AG04450 (cell line): ENCODE results near the gene KHK. TPM values are rescaled to one million over a fixed set of nuclear protein-coding genes. Genes with fewer than 3 reads are reported as not detected.

Experiments used
- CTCF ChIA-PET: fragments of 300-600, 350-600 bp; formaldehyde crosslinking; extraction: SDS; loops from one replicate; lab custom pipeline; 2022; ENCODE audit warnings: antibody characterized with exemption, inconsistent platforms; lab: Charles Lee
- POLR2A ChIA-PET: fragments of 350-600 bp; formaldehyde crosslinking; extraction: SDS; loops from one replicate; lab custom pipeline; 2021; ENCODE audit warnings: antibody characterized with exemption, inconsistent platforms; lab: Yijun Ruan, JAX
- DNase-seq: peaks from one replicate; pipeline ENCODE4 v3.0.0-alpha.2; 2011; ENCODE audit warnings: low read depth, low spot score
- H3K27ac ChIP-seq: one replicate; pipeline ENCODE4 v1.5.1; 2012; ENCODE audit warnings: low read depth, low read length, control low read depth
- H3K27me3 ChIP-seq: one replicate; pipeline ENCODE4 v1.6.0; 2012; ENCODE audit warnings: low read length; ENCODE audit not compliant: control insufficient read depth, insufficient read depth
- H3K4me3 ChIP-seq: 2 replicates; pipeline ENCODE4 v1.5.1; 2011; ENCODE audit warnings: mild to moderate bottlenecking, low read depth, low read length, control low read depth
- H3K9me3 ChIP-seq: 2 replicates; pipeline ENCODE4 v1.5.1; 2012; ENCODE audit warnings: low read length; ENCODE audit not compliant: control insufficient read depth, insufficient read depth
- polyA plus RNA-seq: library from polyadenylated mRNA; depleted of rRNA; stranded (reverse); fragments of >200 nt; gene quantifications from 2 replicates; pipeline ENCODE4 v1.2.3, GENCODE V29; 2011
- TF ChIP-seq, protein P1 (sequence below): IDR thresholded peaks from 2 replicates; pipeline ENCODE4 v1.5.1; 2011; ENCODE audit warnings: low read depth, low read length, control low read depth, inconsistent platforms

The KHK gene
- polyA plus RNA-seq, 1 experiment, result 0.37 TPM

DNA sequence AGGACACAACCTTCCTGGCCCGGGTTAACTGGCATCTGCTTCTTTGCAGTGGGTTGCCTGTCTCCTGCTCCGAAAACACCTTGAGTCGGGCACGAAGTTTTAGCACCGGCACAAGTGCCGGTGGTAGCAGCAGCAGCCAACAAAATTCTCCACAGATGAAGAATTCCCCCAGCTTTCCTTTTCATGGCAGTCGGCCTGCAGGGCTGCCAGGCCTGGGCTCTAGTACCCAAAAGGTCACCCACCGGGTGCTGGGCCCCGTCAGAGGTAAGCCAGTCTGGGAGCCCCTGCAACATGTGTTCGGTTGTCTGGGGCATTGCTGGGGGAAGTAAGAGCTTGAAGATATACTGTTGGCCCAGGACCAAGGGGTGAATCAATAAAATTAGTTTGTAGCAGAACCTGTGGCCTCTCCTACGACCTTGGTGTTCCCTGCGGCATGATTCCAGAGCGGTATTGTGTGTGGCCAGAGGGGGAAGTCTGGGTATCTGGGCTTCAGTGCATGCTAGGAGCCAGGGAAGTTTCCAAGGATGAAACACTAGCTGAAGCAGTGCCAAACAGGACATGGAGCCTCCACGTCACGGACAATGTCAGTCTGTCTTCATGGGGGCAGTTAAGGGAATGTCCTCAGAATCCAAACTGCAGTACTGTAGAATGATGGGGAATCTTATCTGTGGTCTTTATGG is 27.3 kb upstream of the KHK start:
- Histone ChIP-seq H3K9me3 (no peaks in the 10 kb centered on the region), H3K27ac (no peak overlapping the region), H3K4me3 (no peak overlapping the region), H3K27me3 (no peaks in the 10 kb centered on the region)
- TF ChIP-seq, protein P1, sequence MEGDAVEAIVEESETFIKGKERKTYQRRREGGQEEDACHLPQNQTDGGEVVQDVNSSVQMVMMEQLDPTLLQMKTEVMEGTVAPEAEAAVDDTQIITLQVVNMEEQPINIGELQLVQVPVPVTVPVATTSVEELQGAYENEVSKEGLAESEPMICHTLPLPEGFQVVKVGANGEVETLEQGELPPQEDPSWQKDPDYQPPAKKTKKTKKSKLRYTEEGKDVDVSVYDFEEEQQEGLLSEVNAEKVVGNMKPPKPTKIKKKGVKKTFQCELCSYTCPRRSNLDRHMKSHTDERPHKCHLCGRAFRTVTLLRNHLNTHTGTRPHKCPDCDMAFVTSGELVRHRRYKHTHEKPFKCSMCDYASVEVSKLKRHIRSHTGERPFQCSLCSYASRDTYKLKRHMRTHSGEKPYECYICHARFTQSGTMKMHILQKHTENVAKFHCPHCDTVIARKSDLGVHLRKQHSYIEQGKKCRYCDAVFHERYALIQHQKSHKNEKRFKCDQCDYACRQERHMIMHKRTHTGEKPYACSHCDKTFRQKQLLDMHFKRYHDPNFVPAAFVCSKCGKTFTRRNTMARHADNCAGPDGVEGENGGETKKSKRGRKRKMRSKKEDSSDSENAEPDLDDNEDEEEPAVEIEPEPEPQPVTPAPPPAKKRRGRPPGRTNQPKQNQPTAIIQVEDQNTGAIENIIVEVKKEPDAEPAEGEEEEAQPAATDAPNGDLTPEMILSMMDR, result no peak
- ChIA-PET POLR2A (interaction anchor here (0.7 to 3.0 kb wide), 4 partner anchors 9 to 41 kb away, joined by 3 to 10 read pairs (median 4); partner anchors contain the start of gene OST4), CTCF (interaction anchor here (0.6 kb wide), 1 partner anchor 213 kb away, joined by 3 read pairs; no protein-coding TSS in a partner anchor)
- no peak for DNase-seq

DNA sequence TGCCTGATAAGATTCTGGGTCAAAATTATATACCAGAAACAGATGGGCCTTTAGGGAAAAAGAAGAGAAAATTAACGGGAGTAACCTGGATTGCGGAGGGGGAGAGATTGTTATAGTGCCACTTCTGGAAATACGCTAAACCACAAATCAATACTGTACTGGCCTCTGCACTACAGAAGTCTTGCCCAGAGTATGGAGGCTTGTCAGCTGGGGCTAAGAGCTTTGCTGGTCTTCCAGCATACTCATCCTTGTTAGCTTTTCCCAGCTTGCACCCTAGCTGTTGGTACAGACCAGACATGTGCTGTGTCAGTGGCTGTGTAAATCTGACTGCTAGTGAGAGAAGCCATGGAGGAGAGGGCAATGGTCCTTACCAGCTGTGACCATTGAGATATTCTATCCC is 26.2 kb upstream of the KHK start:
- Histone ChIP-seq H3K4me3 (no peak overlapping the region), H3K27me3 (no peaks in the 10 kb centered on the region), H3K9me3 (no peaks in the 10 kb centered on the region), H3K27ac (no peak overlapping the region)
- CTCF ChIA-PET, result no interaction called here
- TF ChIP-seq, protein P1, result no peak
- POLR2A ChIA-PET, result interaction anchor here (0.7 to 3.0 kb wide), 6 partner anchors 10 to 51 kb away, joined by 3 to 10 read pairs (median 4); partner anchors contain the start of gene OST4
- DNase-seq, result no peak

DNA sequence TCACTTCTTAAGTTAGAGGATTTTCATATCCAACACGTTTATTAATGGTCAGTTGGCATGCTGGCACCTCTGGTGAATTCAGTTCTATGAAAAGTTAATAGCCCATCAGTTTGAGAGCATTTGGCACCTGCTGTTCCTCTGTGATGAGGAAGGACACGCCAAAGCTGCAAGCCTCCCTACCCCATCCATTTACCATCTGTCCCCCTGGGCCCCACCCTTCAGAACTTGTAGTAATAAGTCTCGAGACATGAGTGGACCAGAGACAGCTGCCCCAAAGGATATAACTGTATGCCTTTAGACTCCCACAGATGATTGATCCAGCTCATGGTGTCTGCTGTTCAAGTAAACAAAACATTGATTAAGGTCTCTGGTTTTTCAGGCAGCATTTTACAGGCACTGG is 21.4 kb upstream of the KHK start:
- Histone ChIP-seq H3K9me3 (no peaks in the 10 kb centered on the region), H3K4me3 (no peak overlapping the region), H3K27ac (no peak overlapping the region), H3K27me3 (no peaks in the 10 kb centered on the region)
- no peak for DNase-seq
- TF ChIP-seq, protein P1, result no peak
- ChIA-PET POLR2A (interaction anchor here (0.5 to 1.1 kb wide), 3 partner anchors 16 to 246 kb away, joined by 3 to 4 read pairs (median 3); no protein-coding TSS in a partner anchor), CTCF (interaction anchor here (1.0 kb wide), 1 partner anchor 13 kb away, joined by 4 read pairs; the partner anchor contains the start of gene EMILIN1)

DNA sequence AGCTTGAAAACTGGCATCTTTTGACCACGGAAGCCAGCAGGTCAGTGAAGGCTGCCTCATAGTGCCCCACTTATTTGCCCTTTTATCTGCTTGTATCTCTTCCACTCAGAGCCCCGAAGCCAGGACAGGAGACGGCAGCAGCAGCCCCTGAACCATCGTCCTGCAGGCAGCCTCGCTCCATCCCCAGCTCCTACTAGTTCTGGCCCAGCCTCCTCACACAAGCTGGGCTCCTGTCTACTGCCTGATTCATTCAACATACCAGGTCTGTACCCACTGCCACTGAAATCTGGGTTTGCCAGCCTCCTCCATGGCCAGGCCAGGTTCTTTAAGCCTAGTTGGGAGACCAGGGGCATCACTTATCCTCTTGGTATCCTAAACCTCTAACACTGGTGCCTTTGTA is 19.2 kb upstream of the KHK start:
- POLR2A ChIA-PET, result interaction anchor here (0.7 to 1.6 kb wide), 4 partner anchors 8 to 17 kb away, joined by 4 to 8 read pairs (median 6); partner anchors contain the start of gene AGBL5
- TF ChIP-seq, protein P1, result no peak
- no peak overlapping the region for H3K4me3 ChIP-seq
- no peak overlapping the region for H3K27ac ChIP-seq
- H3K27me3 ChIP-seq, result no peaks in the 10 kb centered on the region
- CTCF ChIA-PET, result interaction anchor here (0.9 kb wide), 1 partner anchor 13 kb away, joined by 3 read pairs; no protein-coding TSS in a partner anchor
- DNase-seq, result no peak
- peaks cover 2% of the 10 kb centered on the region; the same call in 1 of the 2 replicates for H3K9me3 ChIP-seq

- no peaks in the 10 kb centered on the region for H3K27me3 ChIP-seq
- H3K4me3 ChIP-seq, result peak overlapping the region; percentile 42
- H3K9me3 ChIP-seq, result peaks cover 2% of the 10 kb centered on the region; the same call in 1 of the 2 replicates
- TF ChIP-seq, protein P1, result no peak
- POLR2A ChIA-PET, result interaction anchor here (1.4 kb wide), 1 partner anchor 18 kb away, joined by 4 read pairs; the partner anchor contains the start of gene AGBL5
- no peak overlapping the region for H3K27ac ChIP-seq
- CTCF ChIA-PET, result interaction anchor here (1.3 to 1.4 kb wide), 2 partner anchors 107 to 234 kb away, joined by 3 to 6 read pairs; no protein-coding TSS in a partner anchor
- DNase-seq, result no peak
Measured at GRCh38 chr2:27069436-27069835, 17.1 kb upstream of the KHK start.
